PFSK-1 (cell line): ENCODE measurements around the gene NID1.

Experiments used
- FOXP2 ChIP-seq: optimal IDR thresholded peaks from 2 replicates; pipeline ENCODE3; 2011; ENCODE audit warnings: borderline replicate concordance, control low read depth, inconsistent platforms; ENCODE audit not compliant: insufficient read depth; ENCODE audit errors: extremely low read length, extremely low read depth
- POLR2AphosphoS5 ChIP-seq: IDR thresholded peaks from 2 replicates; pipeline ENCODE4 v1.6.1; 2012; ENCODE audit warnings: low read depth, mild to moderate bottlenecking, control low read depth, low read length, moderate library complexity
- SIN3A ChIP-seq: IDR thresholded peaks from 2 replicates; pipeline ENCODE4 v1.6.1; 2012; ENCODE audit warnings: mild to moderate bottlenecking, low read length, moderate library complexity, borderline replicate concordance; ENCODE audit not compliant: insufficient read depth
- TAF1 ChIP-seq: IDR thresholded peaks from 2 replicates; pipeline ENCODE4 v1.6.1; 2012; ENCODE audit warnings: low read length, control low read depth, borderline replicate concordance; ENCODE audit not compliant: insufficient read depth
- TF ChIP-seq, protein P1 (sequence below), 2 experiments: IDR thresholded peaks; 2 replicates each; pipeline versions ENCODE4 v1.6.1 to v1.8.0; 2011 to 2012; ENCODE audit warnings: low read depth in 2 of 2, low read length in 2 of 2, control low read depth in 1 of 2, inconsistent platforms in 1 of 2, mild to moderate bottlenecking in 1 of 2, moderate library complexity in 1 of 2; ENCODE audit not compliant: insufficient read depth in 1 of 2

The NID1 gene

GRCh38 chr1:236057546-236057945, 7.3 kb downstream of the NID1 start:
- TF ChIP-seq TAF1 = no peak
- TF ChIP-seq FOXP2 = no peak

DNA sequence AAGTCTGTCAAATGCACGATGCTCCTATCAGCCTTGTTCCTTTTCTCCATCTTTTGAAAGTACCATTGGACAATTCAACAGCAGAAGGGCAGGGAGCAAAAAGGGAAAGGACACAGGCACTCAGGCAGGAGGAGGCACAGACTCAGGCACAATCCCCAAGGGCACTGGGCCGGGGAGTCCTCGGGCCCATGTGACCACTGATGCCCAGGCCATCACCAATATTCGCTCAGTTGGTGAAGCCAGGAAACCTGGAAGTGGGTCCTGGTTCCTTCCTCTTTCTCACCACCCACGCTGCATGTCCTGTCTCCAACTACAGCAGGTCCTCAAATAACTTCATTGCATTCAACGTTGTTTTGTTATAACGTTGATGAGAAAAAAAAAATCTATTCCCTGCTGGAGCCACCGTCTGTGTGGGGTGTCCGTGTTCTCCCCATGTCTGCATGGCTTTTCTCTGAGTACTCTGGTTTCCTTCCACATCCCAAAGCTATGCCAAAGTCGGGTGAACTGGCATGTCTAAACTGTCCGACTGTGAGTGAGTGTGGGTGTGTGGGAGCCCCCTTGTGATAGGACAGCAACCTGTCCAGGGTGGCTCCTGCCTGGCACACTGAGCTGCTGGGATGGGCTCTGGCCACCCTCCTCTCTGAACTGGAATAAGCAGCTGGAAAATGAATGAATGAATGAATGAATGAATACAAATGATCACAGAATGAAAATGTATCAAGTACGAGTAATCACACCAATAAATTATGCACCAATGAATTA, 12.5 kb downstream of the NID1 start:
- TF ChIP-seq FOXP2 = no peak
- no peak for TF ChIP-seq POLR2AphosphoS5

DNA sequence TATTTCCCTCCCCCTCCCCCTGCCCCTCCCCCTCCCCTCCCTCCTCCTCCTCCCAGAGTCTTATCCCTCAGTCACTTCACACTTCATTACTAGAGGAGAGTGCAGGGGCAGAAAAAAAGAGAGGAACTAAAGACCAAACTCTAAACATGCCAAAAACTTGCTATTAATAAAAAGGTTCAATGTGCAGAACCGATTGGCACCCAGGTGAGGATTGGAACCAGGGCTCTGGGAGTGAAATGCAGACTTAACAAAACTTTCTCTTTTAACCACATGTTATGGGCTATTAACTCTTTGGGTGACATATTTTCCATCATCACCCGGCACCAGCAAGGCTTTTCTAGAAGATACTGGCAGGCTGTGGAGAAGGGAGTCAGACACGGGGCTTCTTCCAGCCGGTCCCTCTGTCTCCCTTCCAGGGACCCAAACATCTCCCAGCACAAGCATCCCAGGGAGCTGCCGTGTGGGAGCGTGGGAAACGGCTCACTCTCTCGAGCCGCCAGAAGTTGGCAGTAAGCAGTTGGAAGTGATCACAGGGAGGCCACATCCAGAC, 13.6 kb downstream of the NID1 start:
- TF ChIP-seq SIN3A = no peak
- TF ChIP-seq, protein P1, sequence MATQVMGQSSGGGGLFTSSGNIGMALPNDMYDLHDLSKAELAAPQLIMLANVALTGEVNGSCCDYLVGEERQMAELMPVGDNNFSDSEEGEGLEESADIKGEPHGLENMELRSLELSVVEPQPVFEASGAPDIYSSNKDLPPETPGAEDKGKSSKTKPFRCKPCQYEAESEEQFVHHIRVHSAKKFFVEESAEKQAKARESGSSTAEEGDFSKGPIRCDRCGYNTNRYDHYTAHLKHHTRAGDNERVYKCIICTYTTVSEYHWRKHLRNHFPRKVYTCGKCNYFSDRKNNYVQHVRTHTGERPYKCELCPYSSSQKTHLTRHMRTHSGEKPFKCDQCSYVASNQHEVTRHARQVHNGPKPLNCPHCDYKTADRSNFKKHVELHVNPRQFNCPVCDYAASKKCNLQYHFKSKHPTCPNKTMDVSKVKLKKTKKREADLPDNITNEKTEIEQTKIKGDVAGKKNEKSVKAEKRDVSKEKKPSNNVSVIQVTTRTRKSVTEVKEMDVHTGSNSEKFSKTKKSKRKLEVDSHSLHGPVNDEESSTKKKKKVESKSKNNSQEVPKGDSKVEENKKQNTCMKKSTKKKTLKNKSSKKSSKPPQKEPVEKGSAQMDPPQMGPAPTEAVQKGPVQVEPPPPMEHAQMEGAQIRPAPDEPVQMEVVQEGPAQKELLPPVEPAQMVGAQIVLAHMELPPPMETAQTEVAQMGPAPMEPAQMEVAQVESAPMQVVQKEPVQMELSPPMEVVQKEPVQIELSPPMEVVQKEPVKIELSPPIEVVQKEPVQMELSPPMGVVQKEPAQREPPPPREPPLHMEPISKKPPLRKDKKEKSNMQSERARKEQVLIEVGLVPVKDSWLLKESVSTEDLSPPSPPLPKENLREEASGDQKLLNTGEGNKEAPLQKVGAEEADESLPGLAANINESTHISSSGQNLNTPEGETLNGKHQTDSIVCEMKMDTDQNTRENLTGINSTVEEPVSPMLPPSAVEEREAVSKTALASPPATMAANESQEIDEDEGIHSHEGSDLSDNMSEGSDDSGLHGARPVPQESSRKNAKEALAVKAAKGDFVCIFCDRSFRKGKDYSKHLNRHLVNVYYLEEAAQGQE (IDR thresholded peaks at IDR 0.05; ENCODE audit: insufficient read depth in 1 of 2, low read depth in 2 of 2, low read length in 2 of 2) = no peak

- TF ChIP-seq FOXP2 = no peak
- TF ChIP-seq SIN3A = no peak
- TF ChIP-seq, protein P1 (IDR thresholded peaks at IDR 0.05; ENCODE audit: insufficient read depth in 1 of 2, low read depth in 2 of 2, low read length in 2 of 2) = no peak
- TF ChIP-seq POLR2AphosphoS5 = no peak
- TF ChIP-seq TAF1 = no peak
Observed at GRCh38 chr1:236045771-236046170, 19.1 kb downstream of the NID1 start.

DNA sequence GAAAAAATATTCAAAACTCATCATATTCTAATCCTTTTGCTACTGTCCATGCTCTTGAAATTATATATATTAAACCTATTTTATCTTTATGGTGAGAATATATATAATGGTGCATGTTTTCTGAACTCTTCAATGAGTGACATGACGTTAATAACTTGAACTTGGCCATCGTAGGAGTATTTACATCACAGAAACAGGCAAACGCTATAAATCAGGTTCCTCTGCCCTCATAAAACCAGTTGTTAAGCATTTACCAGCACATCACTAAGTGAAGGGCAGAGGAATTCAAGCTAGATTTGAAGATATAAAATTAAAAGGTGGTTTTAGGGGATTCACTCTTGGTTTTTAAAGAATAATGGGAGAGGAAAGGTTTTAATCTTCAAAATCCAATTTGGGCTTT, 20.5 kb downstream of the NID1 start:
- TF ChIP-seq, protein P1 (IDR thresholded peaks at IDR 0.05; ENCODE audit: insufficient read depth in 1 of 2, low read depth in 2 of 2, low read length in 2 of 2) = no peak
- TF ChIP-seq SIN3A (no peak), TAF1 (no peak), FOXP2 (no peak), POLR2AphosphoS5 (no peak)

GRCh38 chr1:236041631-236042618, 23.0 kb downstream of the NID1 start:
- TF ChIP-seq, protein P1 (IDR thresholded peaks at IDR 0.05; ENCODE audit: insufficient read depth in 1 of 2, low read depth in 2 of 2, low read length in 2 of 2) = no peak
